HepG2 (cell line): ENCODE measurements around the gene GNL1. TPM values are rescaled to one million over a fixed set of nuclear protein-coding genes. Genes with fewer than 3 reads are reported as not detected.
"Not testable (repeated sequence)": the region's sequence is repeated elsewhere in the genome, so short reads cannot be mapped to it uniquely, and the experiment has no call there.

Source experiments
- ATAC-seq: fragments of 200-7000 bp; cut with Tn5 transposase; 3 replicates; pipeline ENCODE4 v1.9.1; 2020; ENCODE audit warnings: mild to moderate bottlenecking, moderate library complexity
- BruUV-seq: library from RNA; stranded (reverse); fragments of 400-500 nt; replicated peaks from 2 replicates; lab custom pipeline; 2021; lab: Mats Ljungman, UMichigan
- CTCF ChIA-PET: fragments of 300-600 bp; formaldehyde crosslinking; extraction: SDS; loops from one replicate; lab custom pipeline; 2021; ENCODE audit warnings: low total read pairs, inconsistent platforms, low intra/inter-chr PET ratio; lab: Yijun Ruan, JAX
- POLR2A ChIA-PET: fragments of 350-600 bp; sonication (Branson Sonifier 250); formaldehyde crosslinking; loops from one replicate; lab custom pipeline; 2020; ENCODE audit warnings: antibody characterized with exemption, inconsistent platforms; lab: Yijun Ruan, JAX
- DNase-seq: peaks from one replicate; pipeline ENCODE4 v3.0.0-alpha.2; 2015; ENCODE audit warnings: low spot score
- FAIRE-seq: peaks from 3 replicates; lab custom pipeline; 2011; peaks lifted over from hg19 to GRCh38; lab: Jason Lieb, UNC
- H2AFZ ChIP-seq: one replicate; pipeline ENCODE4 v1.6.1; 2011; ENCODE audit warnings: low read length, inconsistent platforms
- H3K27ac ChIP-seq: fragments of 300-600 bp; 3 replicates; pipeline ENCODE4 v1.8.0; 2011; ENCODE audit warnings: mixed run types, mild to moderate bottlenecking, mixed read lengths, low read length, inconsistent platforms; ENCODE audit not compliant: insufficient read depth; ENCODE audit errors: extremely low read length
- H3K27me3 ChIP-seq, 2 experiments: fragments of 200-600 bp in 1 of 2; 2 replicates in 1 of 2; 3 replicates in 1 of 2; pipeline versions ENCODE4 v1.6.0 to v1.8.0; 2011; ENCODE audit warnings: low read length in 2 of 2, mild to moderate bottlenecking in 2 of 2, moderate library complexity in 2 of 2, inconsistent platforms in 1 of 2; ENCODE audit not compliant: insufficient read depth in 2 of 2, control insufficient read depth in 1 of 2
- H3K36me3 ChIP-seq, 2 experiments: fragments of 200-600 bp in 1 of 2; replicated peaks in 1 of 2; 2 replicates in 1 of 2; 3 replicates in 1 of 2; pipeline versions ENCODE4 v1.5.1 to v1.8.0; 2011; ENCODE audit warnings: low read length in 2 of 2, inconsistent platforms in 1 of 2; ENCODE audit not compliant: insufficient read depth in 2 of 2, control insufficient read depth in 1 of 2
- H3K4me1 ChIP-seq: 2 replicates; pipeline ENCODE4 v1.5.1; 2012; ENCODE audit warnings: low read length, inconsistent platforms; ENCODE audit not compliant: insufficient read depth
- H3K4me2 ChIP-seq: 2 replicates; pipeline ENCODE4 v1.6.0; 2011; ENCODE audit warnings: low read depth, low read length, inconsistent platforms
- H3K4me3 ChIP-seq, 3 experiments: fragments of 200-600 bp in 1 of 3; sonication (generic), shearing (Covaris generic) in 1 of 3; replicated peaks in 1 of 3; 2 replicates each; pipeline ENCODE4 v1.5.1; 2011 to 2016; ENCODE audit warnings: low read length in 3 of 3, inconsistent platforms in 2 of 3, low read depth in 2 of 3, mild to moderate bottlenecking in 2 of 3, control low read depth in 1 of 3, mixed read lengths in 1 of 3; ENCODE audit not compliant: insufficient read depth in 1 of 3
- H3K79me2 ChIP-seq: one replicate; pipeline ENCODE4 v1.6.1; 2011; ENCODE audit warnings: low read length, inconsistent platforms; ENCODE audit not compliant: insufficient read depth
- H3K9ac ChIP-seq: 2 replicates; pipeline ENCODE4 v1.6.0; 2011; ENCODE audit warnings: mild to moderate bottlenecking, low read depth, low read length, inconsistent platforms; ENCODE audit not compliant: insufficient read depth
- H3K9me3 ChIP-seq: 2 replicates; pipeline ENCODE4 v1.5.1; 2012; ENCODE audit warnings: mild to moderate bottlenecking, low read length
- H4K20me1 ChIP-seq: 2 replicates; pipeline ENCODE4 v1.6.0; 2011; ENCODE audit warnings: inconsistent platforms, mild to moderate bottlenecking, low read length, moderate library complexity; ENCODE audit not compliant: insufficient read depth
- NFYB ChIP-seq: sonication (generic); formaldehyde crosslinking; IDR thresholded peaks from 2 replicates; pipeline ENCODE4 v1.4.0; 2020; ENCODE audit warnings: missing genetic modification reagents
- NFYC ChIP-seq: IDR thresholded peaks from 2 replicates; pipeline ENCODE4 v1.6.1; 2016; ENCODE audit warnings: missing genetic modification reagents, missing compliant biosample characterization
- TMF1 ChIP-seq: sonication (generic); formaldehyde crosslinking; IDR thresholded peaks from 2 replicates; pipeline ENCODE4 v1.8.1; 2022; ENCODE audit warnings: low read depth, missing genetic modification reagents
- WGBS: methylation state at CpG from one replicate; pipeline ENCODE4 v1.1.6; 2017; ENCODE audit warnings: low lambda C conversion rate; 5-methylcytosine and 5-hydroxymethylcytosine counted together
- in situ Hi-C: cut with HindIII; loops from 2 replicates; pipeline ENCODE4 v1.10.0; 2017; ENCODE audit warnings: low pct_unique_long_range_greater_than_20kb; ENCODE audit not compliant: extremely low pct_ligation_motif_present
- intact Hi-C: fragments of 100-400 bp; cut with micrococcal nuclease; formaldehyde crosslinking; loops from one replicate; pipeline ENCODE4 v1.10.0; 2022; ENCODE audit not compliant: unreplicated experiment
- polyA plus RNA-seq, 8 experiments: library from polyadenylated mRNA; depleted of rRNA in 3 of 8; stranded (reverse) in 7 of 8; unstranded in 1 of 8; fragments of >200 nt; fragmentation: Illumina TruSeq in 4 of 8; extraction: Trizol in 4 of 8; gene quantifications; 2 replicates each; pipeline versions ENCODE4 v1.2.1 to v1.2.3, GENCODE V29; 2011 to 2016; ENCODE audit warnings: low read depth in 4 of 8, missing spikeins in 1 of 8, mixed read lengths in 1 of 8; ENCODE audit not compliant: insufficient read depth in 1 of 8
- total RNA-seq, 5 experiments: library from RNA; depleted of rRNA; stranded (reverse); fragments of >200 nt; fragmentation: Illumina TruSeq; extraction: Trizol; gene quantifications; 2 replicates each; pipeline ENCODE4 v1.2.3, GENCODE V29; 2016; ENCODE audit warnings: low read depth in 1 of 5
- TF ChIP-seq, protein P1 (sequence below): sonication (generic); formaldehyde crosslinking; IDR thresholded peaks from 2 replicates; pipeline ENCODE4 v1.5.0; 2020; ENCODE audit warnings: mild to moderate bottlenecking, missing genetic modification reagents

The GNL1 gene
- total and polyA plus RNA-seq, 2 of the 13 experiments (the other 11 are each of a cell fraction or from before 2014, with no cell fraction given): 35.0 to 55.6 TPM

DNA sequence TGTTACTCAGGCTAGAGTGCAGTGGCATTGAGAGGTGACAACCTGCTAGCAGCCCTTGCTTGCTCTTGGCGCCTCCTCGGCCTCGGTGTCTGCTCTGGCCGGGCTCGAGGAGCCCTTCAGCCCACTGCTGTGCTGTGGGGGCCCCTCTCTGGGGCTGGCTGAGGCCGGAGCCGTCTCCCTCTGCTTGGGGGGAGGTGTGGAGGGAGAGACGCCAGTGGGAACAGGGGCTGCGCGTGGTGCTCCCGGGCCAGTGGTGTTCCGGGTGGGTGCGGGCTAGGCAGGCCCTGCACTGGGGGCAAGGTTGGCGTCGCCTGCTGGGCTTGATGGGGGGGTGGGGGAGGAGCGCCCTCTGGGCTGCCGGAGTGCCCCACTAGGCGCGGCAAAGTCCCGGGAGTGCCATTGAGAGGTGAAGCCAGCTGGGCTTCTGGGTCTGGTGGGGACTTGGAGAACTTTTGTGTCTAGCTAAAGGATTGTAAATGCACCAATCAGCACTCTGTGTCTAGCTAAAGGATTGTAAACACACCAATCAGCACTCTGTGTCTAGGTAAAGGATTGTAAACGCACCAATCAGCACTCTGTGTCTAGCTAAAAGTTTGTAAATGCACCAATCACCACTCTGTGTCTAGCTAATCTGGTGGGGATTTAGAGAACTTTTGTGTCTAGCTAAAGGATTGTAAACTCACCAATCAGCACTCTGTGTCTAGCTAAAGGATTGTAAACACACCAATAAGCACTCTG lies 38.4 kb downstream of the GNL1 start:
- H3K36me3 ChIP-seq, H3K4me3 ChIP-seq, H3K27me3 ChIP-seq, H3K27ac ChIP-seq, H4K20me1 ChIP-seq, DNase-seq, intact Hi-C loops, H2AFZ ChIP-seq, CTCF ChIA-PET, FAIRE-seq, H3K9ac ChIP-seq, H3K4me2 ChIP-seq, H3K79me2 ChIP-seq, in situ Hi-C loops, H3K9me3 ChIP-seq, BruUV-seq, ATAC-seq: not testable (repeated sequence)
- H3K4me1 ChIP-seq: peaks cover 39% of the 10 kb centered on the region
- POLR2A ChIA-PET: interaction anchor here (1.1 kb wide), 1 partner anchor 10 kb away, joined by 3 read pairs; no protein-coding TSS in a partner anchor
- TF ChIP-seq NFYB: peak; percentile 62
- TF ChIP-seq NFYC (CRISPR knock-in tag): peak; percentile 67
- 93% methylated on average over 21 of the region's 21 CpGs for WGBS

DNA sequence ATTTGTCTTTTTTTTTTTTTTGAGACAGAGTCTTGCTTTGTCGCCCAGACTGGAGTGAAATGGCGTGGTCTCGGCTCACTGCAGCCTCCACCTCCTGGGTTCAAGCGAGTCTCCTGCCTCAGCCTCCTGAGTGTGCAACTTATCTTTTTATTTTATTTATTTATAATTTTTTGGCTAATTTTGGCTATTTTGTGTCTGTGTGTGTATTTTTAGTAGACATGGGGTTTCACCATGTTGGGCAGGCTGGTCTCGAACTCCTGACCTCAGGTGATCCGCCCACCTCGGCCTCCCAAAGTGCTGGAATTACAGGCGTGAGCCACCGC lies 39.6 kb downstream of the GNL1 start:
- peak; percentile 11; the same call in 1 of the 2 replicates for TF ChIP-seq TMF1 (CRISPR knock-in tag)
- TF ChIP-seq, protein P1, sequence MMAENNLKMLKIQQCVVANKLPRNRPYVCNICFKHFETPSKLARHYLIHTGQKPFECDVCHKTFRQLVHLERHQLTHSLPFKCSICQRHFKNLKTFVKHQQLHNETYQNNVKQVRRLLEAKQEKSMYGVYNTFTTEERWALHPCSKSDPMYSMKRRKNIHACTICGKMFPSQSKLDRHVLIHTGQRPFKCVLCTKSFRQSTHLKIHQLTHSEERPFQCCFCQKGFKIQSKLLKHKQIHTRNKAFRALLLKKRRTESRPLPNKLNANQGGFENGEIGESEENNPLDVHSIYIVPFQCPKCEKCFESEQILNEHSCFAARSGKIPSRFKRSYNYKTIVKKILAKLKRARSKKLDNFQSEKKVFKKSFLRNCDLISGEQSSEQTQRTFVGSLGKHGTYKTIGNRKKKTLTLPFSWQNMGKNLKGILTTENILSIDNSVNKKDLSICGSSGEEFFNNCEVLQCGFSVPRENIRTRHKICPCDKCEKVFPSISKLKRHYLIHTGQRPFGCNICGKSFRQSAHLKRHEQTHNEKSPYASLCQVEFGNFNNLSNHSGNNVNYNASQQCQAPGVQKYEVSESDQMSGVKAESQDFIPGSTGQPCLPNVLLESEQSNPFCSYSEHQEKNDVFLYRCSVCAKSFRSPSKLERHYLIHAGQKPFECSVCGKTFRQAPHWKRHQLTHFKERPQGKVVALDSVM (CRISPR knock-in tag): peak; percentile 66; the same call in 1 of the 2 replicates
- TF ChIP-seq, all 625 proteins: peak for 2; not testable (repeated sequence) for 623
- FAIRE-seq, H3K79me2 ChIP-seq, CTCF ChIA-PET, H4K20me1 ChIP-seq, H3K36me3 ChIP-seq, DNase-seq, BruUV-seq, H3K27me3 ChIP-seq, in situ Hi-C loops, H3K9me3 ChIP-seq, ATAC-seq, H2AFZ ChIP-seq: not testable (repeated sequence)
- Histone ChIP-seq H3K4me2 (peak overlapping the region; percentile 99), H3K27ac (peak overlapping the region; percentile 88), H3K4me1 (peaks cover 34% of the 10 kb centered on the region), H3K9ac (peak overlapping the region; percentile 70), H3K4me3 (peak overlapping the region; percentile 51 to 71 (median 67); a peak in 5 of 6 replicates)
- intact Hi-C loops: loop anchor here (1.0 kb wide), 1 partner anchor 12 kb away; no protein-coding TSS in a partner anchor
- WGBS: 80% methylated on average over 9 of the region's 9 CpGs
- POLR2A ChIA-PET: interaction anchor here (0.7 to 1.3 kb wide), 6 partner anchors 11 to 97 kb away, joined by 3 to 12 read pairs (median 4); partner anchors contain the start of genes ABCF1 and PRR3
